ENCODE measurements around the gene LARGE1.

DNA sequence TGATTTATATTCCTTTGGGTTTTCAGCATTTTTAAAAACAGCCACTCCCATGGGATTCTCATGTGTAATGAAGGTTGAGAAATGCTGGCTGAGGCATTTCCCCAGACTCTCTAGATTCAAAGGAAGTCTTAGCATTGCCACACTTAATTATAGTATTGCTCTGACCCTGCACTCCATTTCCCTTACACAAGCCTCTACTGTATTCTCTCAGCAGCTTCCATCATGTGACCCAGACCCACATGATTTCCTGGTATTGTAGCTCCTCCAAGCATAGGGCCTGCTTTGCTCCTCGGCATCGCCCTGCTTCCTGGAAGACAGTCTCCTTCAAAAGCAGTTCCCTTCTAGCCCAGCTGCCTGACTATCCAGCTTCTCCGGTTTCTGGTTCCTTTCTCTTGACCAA, 261.5 kb downstream of the LARGE1 start:
- TF ChIP-seq, protein P1, sequence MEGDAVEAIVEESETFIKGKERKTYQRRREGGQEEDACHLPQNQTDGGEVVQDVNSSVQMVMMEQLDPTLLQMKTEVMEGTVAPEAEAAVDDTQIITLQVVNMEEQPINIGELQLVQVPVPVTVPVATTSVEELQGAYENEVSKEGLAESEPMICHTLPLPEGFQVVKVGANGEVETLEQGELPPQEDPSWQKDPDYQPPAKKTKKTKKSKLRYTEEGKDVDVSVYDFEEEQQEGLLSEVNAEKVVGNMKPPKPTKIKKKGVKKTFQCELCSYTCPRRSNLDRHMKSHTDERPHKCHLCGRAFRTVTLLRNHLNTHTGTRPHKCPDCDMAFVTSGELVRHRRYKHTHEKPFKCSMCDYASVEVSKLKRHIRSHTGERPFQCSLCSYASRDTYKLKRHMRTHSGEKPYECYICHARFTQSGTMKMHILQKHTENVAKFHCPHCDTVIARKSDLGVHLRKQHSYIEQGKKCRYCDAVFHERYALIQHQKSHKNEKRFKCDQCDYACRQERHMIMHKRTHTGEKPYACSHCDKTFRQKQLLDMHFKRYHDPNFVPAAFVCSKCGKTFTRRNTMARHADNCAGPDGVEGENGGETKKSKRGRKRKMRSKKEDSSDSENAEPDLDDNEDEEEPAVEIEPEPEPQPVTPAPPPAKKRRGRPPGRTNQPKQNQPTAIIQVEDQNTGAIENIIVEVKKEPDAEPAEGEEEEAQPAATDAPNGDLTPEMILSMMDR (IDR thresholded peaks at IDR 0.05; ENCODE audit: low read length) = no peak
- TF ChIP-seq EZH2 (IDR thresholded peaks at IDR 0.05; ENCODE audit: borderline replicate concordance, low read length) = no peak
